Esophagus muscularis mucosa (tissue), 3 donors: ENCODE measurements around the gene RGPD4.

ENCODE experiments used
- POLR2A ChIP-seq: fragments of 450-650 bp; IDR thresholded peaks from one replicate; pipeline ENCODE4 v1.6.1; 2017; ENCODE audit warnings: antibody characterized with exemption, moderate library complexity, mild to moderate bottlenecking, low read depth
- TF ChIP-seq, protein P1 (sequence below), 3 experiments: fragments of 200-600 bp in 2 of 3; fragments of 450-650 bp in 1 of 3; sonication (generic) in 2 of 3; IDR thresholded peaks; one replicate each; pipeline ENCODE4 v1.5.1; 2017 to 2019; ENCODE audit warnings: antibody characterized with exemption in 3 of 3, mild to moderate bottlenecking in 2 of 3, moderate library complexity in 1 of 3

DNA sequence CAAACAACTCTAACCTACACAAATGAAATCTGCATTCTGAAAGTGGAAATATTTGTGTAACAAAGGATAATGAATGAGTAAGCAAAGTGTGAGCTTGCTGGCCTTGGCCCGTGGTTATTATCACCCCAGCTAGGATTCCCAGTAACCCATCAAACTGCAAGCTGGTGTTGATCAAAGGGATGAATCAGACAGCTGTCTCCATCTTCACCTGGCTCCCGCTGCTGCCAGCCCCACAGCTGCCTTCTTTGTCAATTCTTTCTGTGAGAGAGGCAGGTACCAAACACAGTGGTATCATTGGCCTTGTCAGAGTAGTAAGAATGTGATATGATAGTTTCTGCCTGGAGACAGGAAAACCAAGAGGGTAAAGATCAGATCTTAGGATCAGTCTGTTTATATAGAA is 25.2 kb upstream of the RGPD4 start:
- TF ChIP-seq, protein P1, sequence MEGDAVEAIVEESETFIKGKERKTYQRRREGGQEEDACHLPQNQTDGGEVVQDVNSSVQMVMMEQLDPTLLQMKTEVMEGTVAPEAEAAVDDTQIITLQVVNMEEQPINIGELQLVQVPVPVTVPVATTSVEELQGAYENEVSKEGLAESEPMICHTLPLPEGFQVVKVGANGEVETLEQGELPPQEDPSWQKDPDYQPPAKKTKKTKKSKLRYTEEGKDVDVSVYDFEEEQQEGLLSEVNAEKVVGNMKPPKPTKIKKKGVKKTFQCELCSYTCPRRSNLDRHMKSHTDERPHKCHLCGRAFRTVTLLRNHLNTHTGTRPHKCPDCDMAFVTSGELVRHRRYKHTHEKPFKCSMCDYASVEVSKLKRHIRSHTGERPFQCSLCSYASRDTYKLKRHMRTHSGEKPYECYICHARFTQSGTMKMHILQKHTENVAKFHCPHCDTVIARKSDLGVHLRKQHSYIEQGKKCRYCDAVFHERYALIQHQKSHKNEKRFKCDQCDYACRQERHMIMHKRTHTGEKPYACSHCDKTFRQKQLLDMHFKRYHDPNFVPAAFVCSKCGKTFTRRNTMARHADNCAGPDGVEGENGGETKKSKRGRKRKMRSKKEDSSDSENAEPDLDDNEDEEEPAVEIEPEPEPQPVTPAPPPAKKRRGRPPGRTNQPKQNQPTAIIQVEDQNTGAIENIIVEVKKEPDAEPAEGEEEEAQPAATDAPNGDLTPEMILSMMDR (IDR thresholded peaks at IDR 0.05), result no peak
- no peak for TF ChIP-seq POLR2A
